ENCODE measurements around the gene LRP1B.

GRCh38 chr2:142044197-142044596 lies 86.6 kb downstream of the LRP1B start:
- TF ChIP-seq YY1 (IDR thresholded peaks at IDR 0.05; ENCODE audit: insufficient read depth, insufficient read length) (no peak), ZNF274 (IDR thresholded peaks at IDR 0.05; ENCODE audit: low read depth, low read length) (no peak)

Measured in NT2/D1 (cell line).